MG63 (cell line): ENCODE data around the gene WDR93. TPM values are rescaled to one million over a fixed set of nuclear protein-coding genes. Genes with fewer than 3 reads are reported as not detected.

Experiments
- DNase-seq: peaks from one replicate; pipeline ENCODE4 v3.0.0-alpha.2; 2020
- H3K27me3 ChIP-seq: fragments of 250-450 bp; sonication (Bioruptor Pico); 2 replicates; pipeline ENCODE4 v1.5.1; 2020; ENCODE audit warnings: mild to moderate bottlenecking, moderate library complexity
- H3K36me3 ChIP-seq: fragments of 250-450 bp; sonication (Bioruptor Pico); 2 replicates; pipeline ENCODE4 v1.5.1; 2020; ENCODE audit warnings: mild to moderate bottlenecking, moderate library complexity
- H3K4me3 ChIP-seq: fragments of 250-450 bp; sonication (Bioruptor Pico); 2 replicates; pipeline ENCODE4 v1.5.1; 2020; ENCODE audit warnings: mild to moderate bottlenecking, moderate library complexity
- H3K9me3 ChIP-seq: fragments of 250-450 bp; sonication (Bioruptor Pico); 2 replicates; pipeline ENCODE4 v1.5.1; 2020; ENCODE audit warnings: mild to moderate bottlenecking, moderate library complexity
- total RNA-seq: library from RNA; depleted of rRNA; stranded (reverse); fragments of >200 nt; shearing (Covaris generic); gene quantifications from 2 replicates; pipeline ENCODE4 v1.2.3, GENCODE V29; 2014; ENCODE audit warnings: low replicate concordance

The WDR93 gene
- total RNA-seq, 1 experiment from 2014 or later: 0.13 TPM

GRCh38 chr15:89724621-89725020 lies 34.0 kb downstream of the WDR93 start:
- no peaks in the 10 kb centered on the region for H3K27me3 ChIP-seq
- DNase-seq: no peak
- no peaks in the 10 kb centered on the region for H3K36me3 ChIP-seq
- H3K9me3 ChIP-seq: peaks cover 8% of the 10 kb centered on the region
- no peak overlapping the region for H3K4me3 ChIP-seq

DNA sequence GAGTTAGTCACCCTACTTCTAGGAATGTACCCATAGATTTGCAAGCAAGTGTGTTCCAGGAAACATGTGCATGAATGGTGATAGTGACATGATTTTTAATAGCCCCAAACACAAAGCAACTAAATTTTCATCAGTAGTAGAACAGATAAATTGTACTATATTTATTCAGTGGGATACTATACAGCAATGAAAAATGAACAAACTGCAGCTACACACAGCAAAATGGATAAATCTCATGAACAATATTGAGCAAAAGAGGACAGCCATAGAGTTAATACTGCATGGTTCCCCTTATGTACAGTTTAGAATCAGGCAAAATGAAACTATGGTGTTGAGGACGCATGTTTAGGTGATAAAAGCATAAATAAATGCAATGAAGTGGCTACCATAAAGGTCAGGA lies 34.5 kb downstream of the WDR93 start:
- Histone ChIP-seq H3K36me3 (no peaks in the 10 kb centered on the region), H3K9me3 (peaks cover 8% of the 10 kb centered on the region), H3K27me3 (no peaks in the 10 kb centered on the region), H3K4me3 (no peak overlapping the region)
- DNase-seq: no peak

DNA sequence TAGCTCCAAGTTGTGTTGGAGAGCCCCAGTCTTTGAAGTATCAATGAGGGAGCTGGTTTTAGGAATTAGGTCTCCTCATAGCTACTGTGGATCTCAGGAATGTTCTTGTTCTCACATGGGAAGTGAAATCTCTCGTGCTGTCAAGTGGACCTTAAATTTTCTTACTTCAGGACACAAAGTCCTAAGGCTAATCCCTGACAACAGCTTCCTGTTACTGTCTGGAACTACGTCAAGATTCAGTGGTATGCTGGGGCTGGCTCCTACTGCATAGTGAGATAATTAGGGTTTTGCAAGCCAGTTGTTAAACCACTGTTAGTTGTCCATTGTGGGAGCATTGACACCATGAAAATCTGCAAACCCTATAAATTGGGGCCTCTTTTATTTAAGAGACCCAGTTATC lies 37.6 kb downstream of the WDR93 start:
- no peaks in the 10 kb centered on the region for H3K27me3 ChIP-seq
- no peaks in the 10 kb centered on the region for H3K36me3 ChIP-seq
- no peak overlapping the region for H3K4me3 ChIP-seq
- peaks cover 8% of the 10 kb centered on the region for H3K9me3 ChIP-seq
- DNase-seq: no peak

GRCh38 chr15:89731275-89731674 lies 40.7 kb downstream of the WDR93 start:
- Histone ChIP-seq H3K9me3 (no peaks in the 10 kb centered on the region), H3K27me3 (no peaks in the 10 kb centered on the region)

GRCh38 chr15:89732451-89733172 lies 42.0 kb downstream of the WDR93 start:
- H3K9me3 ChIP-seq: no peaks in the 10 kb centered on the region
- no peaks in the 10 kb centered on the region for H3K27me3 ChIP-seq
- no peak for DNase-seq
- H3K4me3 ChIP-seq: no peak overlapping the region
- no peaks in the 10 kb centered on the region for H3K36me3 ChIP-seq

More at GRCh38 chr15:89731275-89731674, 40.7 kb downstream of the WDR93 start:
- H3K4me3 ChIP-seq: no peak overlapping the region
- no peaks in the 10 kb centered on the region for H3K36me3 ChIP-seq
- no peak for DNase-seq

DNA sequence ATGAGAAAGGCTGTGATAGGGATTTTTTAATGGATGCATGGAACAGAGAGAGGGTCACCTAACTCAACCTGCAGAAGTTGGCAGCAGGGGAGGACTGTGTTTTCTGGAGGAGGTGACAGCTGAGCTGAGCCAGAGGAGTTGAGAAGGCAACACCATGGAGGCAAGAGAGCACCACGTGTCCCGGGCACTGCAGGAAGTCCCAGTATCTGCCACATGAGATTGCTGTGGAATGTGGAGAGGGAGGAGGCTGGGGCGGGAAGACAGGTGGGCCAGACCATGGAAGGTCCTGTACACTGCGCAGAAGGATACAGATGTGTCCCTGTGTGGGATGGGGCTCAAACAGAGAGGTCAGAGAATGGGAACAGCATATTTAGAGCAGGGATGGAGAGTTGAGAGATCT lies 45.2 kb downstream of the WDR93 start:
- Histone ChIP-seq H3K36me3 (no peaks in the 10 kb centered on the region), H3K9me3 (no peaks in the 10 kb centered on the region), H3K4me3 (no peak overlapping the region), H3K27me3 (no peaks in the 10 kb centered on the region)
- no peak for DNase-seq

GRCh38 chr15:89740137-89740536 lies 49.5 kb downstream of the WDR93 start:
- H3K27me3 ChIP-seq: no peaks in the 10 kb centered on the region
- no peaks in the 10 kb centered on the region for H3K9me3 ChIP-seq
- DNase-seq: peak; percentile 32
- H3K36me3 ChIP-seq: no peaks in the 10 kb centered on the region
- H3K4me3 ChIP-seq: no peak overlapping the region

- Histone ChIP-seq H3K36me3 (no peaks in the 10 kb centered on the region), H3K27me3 (no peaks in the 10 kb centered on the region), H3K4me3 (no peak overlapping the region), H3K9me3 (no peaks in the 10 kb centered on the region)
- DNase-seq: no peak
These were observed 52.4 kb downstream of the WDR93 start for GRCh38 chr15:89743011-89743410.

- no peaks in the 10 kb centered on the region for H3K9me3 ChIP-seq
- no peaks in the 10 kb centered on the region for H3K27me3 ChIP-seq
- DNase-seq: no peak
- no peaks in the 10 kb centered on the region for H3K36me3 ChIP-seq
- H3K4me3 ChIP-seq: no peak overlapping the region
These were observed 53.0 kb downstream of the WDR93 start for GRCh38 chr15:89743594-89743993.

- H3K4me3 ChIP-seq: no peak overlapping the region
- no peaks in the 10 kb centered on the region for H3K27me3 ChIP-seq
- no peak for DNase-seq
- H3K36me3 ChIP-seq: no peaks in the 10 kb centered on the region
- H3K9me3 ChIP-seq: no peaks in the 10 kb centered on the region
These were observed 54.5 kb downstream of the WDR93 start for GRCh38 chr15:89745131-89745530.

- H3K9me3 ChIP-seq: no peaks in the 10 kb centered on the region
- H3K27me3 ChIP-seq: no peaks in the 10 kb centered on the region
- H3K4me3 ChIP-seq: no peak overlapping the region
- no peaks in the 10 kb centered on the region for H3K36me3 ChIP-seq
- no peak for DNase-seq
These were observed 55.2 kb downstream of the WDR93 start for GRCh38 chr15:89745768-89746167.

DNA sequence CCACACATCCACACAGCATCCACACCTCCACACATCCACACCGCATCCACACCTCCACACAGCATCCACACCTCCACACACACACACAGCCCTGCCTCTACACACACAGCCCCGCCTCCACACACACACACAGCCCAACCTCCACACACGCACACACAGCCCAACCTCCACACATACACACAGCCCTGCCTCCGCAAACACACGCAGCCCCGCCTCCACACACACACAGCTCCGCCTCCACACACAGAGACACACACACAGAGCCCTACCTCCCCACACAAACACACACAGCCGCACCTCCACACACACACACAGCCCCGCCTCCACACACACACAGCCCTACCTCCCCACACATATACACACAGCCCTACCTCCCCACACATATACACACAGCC lies 55.8 kb downstream of the WDR93 start:
- Histone ChIP-seq H3K36me3 (no peaks in the 10 kb centered on the region), H3K9me3 (no peaks in the 10 kb centered on the region), H3K27me3 (no peaks in the 10 kb centered on the region), H3K4me3 (no peak overlapping the region)
- DNase-seq: no peak

DNA sequence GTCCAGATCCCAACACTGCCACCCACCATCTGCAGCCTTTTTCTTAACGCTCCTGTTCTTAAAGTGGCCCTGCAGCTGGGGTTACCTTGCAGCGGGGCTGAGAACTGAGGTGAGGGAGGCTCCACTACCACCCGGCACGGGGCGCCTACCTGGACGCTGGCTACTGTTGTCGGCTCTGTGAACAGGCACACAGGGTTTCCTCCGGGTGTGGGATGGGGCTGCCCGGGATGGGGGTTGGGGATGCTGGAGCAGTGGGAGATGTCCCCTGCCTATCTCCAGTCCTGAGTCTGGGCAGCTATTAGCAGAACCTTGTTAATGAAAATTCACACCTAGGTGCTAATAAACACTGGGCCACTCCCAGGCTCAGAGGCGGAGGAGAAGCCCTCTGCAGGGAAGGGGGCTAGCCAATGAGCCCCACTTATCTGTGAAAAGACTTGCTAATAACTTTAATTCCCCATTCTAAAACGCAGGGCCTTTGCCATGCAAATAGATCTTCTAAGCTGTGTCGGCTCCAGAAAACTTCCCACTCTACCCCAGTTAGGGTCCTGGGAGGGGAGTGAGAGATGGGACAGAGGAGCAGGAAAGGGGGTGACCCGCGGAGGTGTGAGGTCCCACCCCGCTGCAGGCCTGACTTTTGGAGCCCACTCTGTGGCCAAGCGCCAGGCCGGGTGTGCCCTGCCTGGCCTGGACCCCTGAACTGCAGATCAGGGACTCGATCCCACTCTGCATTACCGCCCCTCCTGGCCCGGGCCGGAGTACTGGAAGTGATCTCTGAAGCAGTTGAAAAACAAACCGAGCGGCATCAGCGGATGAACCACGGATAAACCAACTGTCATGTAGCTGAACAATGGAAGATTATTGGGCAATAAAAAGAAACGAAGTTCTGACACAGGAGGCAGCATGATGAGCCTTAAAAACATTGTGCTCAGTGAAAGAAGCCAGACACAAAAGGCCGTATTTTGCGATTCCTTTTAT lies 57.4 kb downstream of the WDR93 start:
- H3K36me3 ChIP-seq: no peaks in the 10 kb centered on the region
- H3K27me3 ChIP-seq: no peaks in the 10 kb centered on the region
- H3K9me3 ChIP-seq: no peaks in the 10 kb centered on the region
- DNase-seq: no peak
- no peak overlapping the region for H3K4me3 ChIP-seq

DNA sequence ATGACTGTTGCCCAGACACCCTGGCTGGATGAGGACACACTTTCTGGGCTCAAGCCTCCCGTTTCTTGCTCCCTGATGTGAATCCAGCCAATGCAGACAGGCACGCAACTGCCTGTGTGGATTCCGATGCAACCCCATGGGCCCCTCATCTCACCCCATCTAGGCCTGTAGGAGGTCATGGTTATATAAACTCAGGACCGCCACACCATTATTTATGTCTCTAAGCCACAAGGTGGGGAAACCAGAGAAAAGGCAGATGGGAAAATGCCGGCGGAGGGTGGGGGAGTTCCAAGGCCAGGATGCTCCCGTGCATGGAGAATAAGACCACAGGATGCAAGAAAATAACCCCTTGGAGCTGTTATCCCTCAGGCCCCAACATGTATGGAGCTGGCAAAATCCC lies 58.4 kb downstream of the WDR93 start:
- no peak for DNase-seq
- Histone ChIP-seq H3K27me3 (no peaks in the 10 kb centered on the region), H3K9me3 (no peaks in the 10 kb centered on the region), H3K4me3 (no peak overlapping the region), H3K36me3 (no peaks in the 10 kb centered on the region)

DNA sequence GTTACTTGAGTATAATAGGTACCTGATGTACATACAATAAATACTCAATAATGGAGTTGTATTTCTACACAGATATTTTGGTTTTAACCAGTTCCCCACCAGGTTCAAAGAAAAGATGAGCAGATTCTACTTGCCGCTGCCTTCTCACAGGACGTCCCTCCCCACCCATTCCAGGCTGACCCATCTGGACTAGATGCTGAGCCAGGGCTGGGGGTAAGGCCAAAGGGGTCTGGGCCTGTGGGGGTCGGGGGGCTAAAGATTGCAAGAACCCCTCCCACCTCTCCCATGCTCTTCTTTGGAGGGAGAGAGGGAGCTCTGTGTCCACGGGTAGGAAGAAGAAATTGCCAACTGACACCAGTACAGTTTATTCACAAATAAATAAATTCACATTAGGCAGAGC lies 58.9 kb downstream of the WDR93 start:
- no peak for DNase-seq
- H3K27me3 ChIP-seq: no peaks in the 10 kb centered on the region
- H3K4me3 ChIP-seq: peak overlapping the region; percentile 62
- H3K36me3 ChIP-seq: no peaks in the 10 kb centered on the region
- H3K9me3 ChIP-seq: no peaks in the 10 kb centered on the region

DNA sequence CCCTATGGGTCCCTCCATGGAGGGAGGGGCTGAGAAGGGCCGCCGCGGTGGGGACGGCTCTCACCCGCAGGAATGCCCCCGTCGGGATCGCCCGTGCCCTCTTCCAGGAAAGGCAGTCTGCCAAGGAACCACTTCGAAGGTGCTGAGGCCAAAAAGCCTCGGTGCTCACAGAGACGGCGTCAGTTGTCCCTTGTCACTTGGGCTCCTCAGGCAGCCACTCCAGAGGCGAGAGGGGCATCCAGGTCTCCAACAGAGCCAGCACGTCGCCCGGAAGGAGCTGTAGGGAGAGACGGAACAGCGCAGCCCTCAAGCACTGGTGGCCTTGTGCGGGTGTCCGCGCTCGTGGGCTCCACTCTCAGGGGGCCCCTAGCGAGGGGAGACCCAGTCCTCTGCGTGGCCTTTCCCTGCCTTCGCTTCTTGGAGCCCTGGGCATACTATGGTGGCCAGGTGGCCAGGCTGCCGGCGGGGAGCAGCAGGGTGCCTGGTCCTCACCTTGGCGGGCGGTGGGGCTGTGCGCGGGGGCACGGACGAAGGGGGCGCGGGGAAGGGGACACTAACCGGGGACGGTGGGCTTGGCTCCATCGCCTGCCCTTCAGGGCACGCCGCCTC lies 59.4 kb downstream of the WDR93 start:
- peak overlapping the region; percentile 62 for H3K4me3 ChIP-seq
- no peak for DNase-seq
- no peaks in the 10 kb centered on the region for H3K36me3 ChIP-seq
- H3K27me3 ChIP-seq: no peaks in the 10 kb centered on the region
- no peaks in the 10 kb centered on the region for H3K9me3 ChIP-seq
